GM12891 (cell line): ENCODE data around the gene SHROOM3.

Experiments used
- PAX5 ChIP-seq: IDR thresholded peaks from 2 replicates; pipeline ENCODE4 v1.6.1; 2011; ENCODE audit warnings: low read length, moderate library complexity, mild to moderate bottlenecking; ENCODE audit not compliant: insufficient read depth, severe bottlenecking
- POLR2A ChIP-seq: IDR thresholded peaks from 2 replicates; pipeline ENCODE4 v1.6.1; 2011; ENCODE audit warnings: low read depth, low read length, control low read depth
- POLR2AphosphoS5 ChIP-seq: IDR thresholded peaks from 2 replicates; pipeline ENCODE4 v1.6.1; 2011; ENCODE audit warnings: low read depth, low read length, control low read depth
- POU2F2 ChIP-seq: IDR thresholded peaks from 2 replicates; pipeline ENCODE4 v1.6.1; 2011; ENCODE audit warnings: low read depth, mild to moderate bottlenecking, control low read depth, low read length, moderate library complexity
- SPI1 ChIP-seq: IDR thresholded peaks from 2 replicates; pipeline ENCODE4 v1.6.1; 2011; ENCODE audit warnings: low read depth, low read length, control low read depth
- TAF1 ChIP-seq: IDR thresholded peaks from 2 replicates; pipeline ENCODE4 v1.6.1; 2011; ENCODE audit warnings: low read depth, low read length, control low read depth

DNA sequence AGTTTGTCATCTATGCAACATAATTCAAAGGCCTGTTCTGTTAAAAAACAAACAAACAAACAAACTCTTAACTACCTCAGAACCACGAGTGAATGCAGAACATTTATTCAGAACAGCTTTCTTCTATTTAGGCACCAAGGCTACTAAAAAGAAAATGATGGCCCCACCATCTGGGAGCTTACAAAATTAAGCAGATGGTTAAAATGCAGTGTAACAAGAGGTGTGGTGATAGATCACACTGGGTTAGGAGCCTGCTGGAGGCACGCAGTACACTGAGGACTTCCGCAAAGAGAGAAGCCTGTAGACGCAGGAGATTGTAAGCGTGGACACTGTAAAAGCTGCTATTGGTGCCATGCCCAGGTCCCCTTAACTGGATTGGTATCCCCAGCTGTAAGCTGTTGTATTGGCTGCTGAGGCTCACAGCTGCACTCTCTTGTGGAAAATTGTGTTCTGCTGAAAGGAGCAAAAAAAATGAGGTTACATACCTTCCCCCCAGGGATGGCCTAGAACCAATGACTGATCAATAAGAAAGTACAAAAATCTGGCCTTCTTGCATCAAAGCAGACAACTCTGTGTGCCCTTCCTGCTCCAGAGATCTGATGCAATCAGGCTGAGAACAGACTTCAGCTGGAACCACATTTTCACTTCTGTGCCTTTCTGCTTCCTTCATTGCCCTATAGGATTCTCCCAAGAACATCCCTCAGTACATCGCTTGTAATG lies 60.0 kb downstream of the SHROOM3 start:
- TF ChIP-seq TAF1 (no peak), POLR2AphosphoS5 (no peak), POLR2A (no peak), SPI1 (no peak), POU2F2 (no peak), PAX5 (no peak)
